Measurements from ENCODE around the gene MED4.
A peak's percentile ranks its signal among the peaks of the same experiment; 100 is the strongest.
"Not testable (repeated sequence)": the region's sequence is repeated elsewhere in the genome, so short reads cannot be mapped to it uniquely, and the experiment has no call there.

The MED4 gene

GRCh38 chr13:48094404-48094780 lies 512 bp downstream of the MED4 start:
- DNase-seq (ENCODE audit: low read depth in 3 of 3), result peak in 1 of 3 donors; percentile 6

GRCh38 chr13:48093588-48093987 lies 1.3 kb downstream of the MED4 start:
- DNase-seq (ENCODE audit: low read depth in 3 of 3), result no peak

- DNase-seq (ENCODE audit: low read depth in 3 of 3), result no peak
These were observed 8.6 kb downstream of the MED4 start for GRCh38 chr13:48086272-48086671.

GRCh38 chr13:48081739-48082138 lies 13.2 kb downstream of the MED4 start:
- no peak for DNase-seq (ENCODE audit: low read depth in 3 of 3)

- no peak for DNase-seq (ENCODE audit: low read depth in 3 of 3)
These were observed 16.6 kb downstream of the MED4 start for GRCh38 chr13:48078251-48078656.

- no peak for DNase-seq (ENCODE audit: low read depth in 3 of 3)
These were observed 20.9 kb downstream of the MED4 start for GRCh38 chr13:48074006-48074405.

- no peak for DNase-seq (ENCODE audit: low read depth in 3 of 3)
These were observed 22.1 kb downstream of the MED4 start for GRCh38 chr13:48072787-48073186.

- DNase-seq (ENCODE audit: low read depth in 3 of 3), result no peak
These were observed 22.6 kb downstream of the MED4 start for GRCh38 chr13:48072304-48072703.

GRCh38 chr13:48070942-48071341 lies 24.0 kb downstream of the MED4 start:
- DNase-seq (ENCODE audit: low read depth in 3 of 3), result no peak

- no peak for DNase-seq (ENCODE audit: low read depth in 3 of 3)
These were observed 25.3 kb downstream of the MED4 start for GRCh38 chr13:48069573-48069972.

GRCh38 chr13:48068952-48069351 lies 26.0 kb downstream of the MED4 start:
- no peak for DNase-seq (ENCODE audit: low read depth in 3 of 3)

GRCh38 chr13:48068036-48068435 lies 26.9 kb downstream of the MED4 start:
- DNase-seq (ENCODE audit: low read depth in 3 of 3), result no peak

- peak in 1 of 3 donors; percentile 8 for DNase-seq (ENCODE audit: low read depth in 3 of 3)
These were observed 28.5 kb downstream of the MED4 start for GRCh38 chr13:48066310-48066989.

GRCh38 chr13:48059951-48060350 lies 35.0 kb downstream of the MED4 start:
- not testable (repeated sequence) for DNase-seq (ENCODE audit: low read depth in 3 of 3)

- DNase-seq (ENCODE audit: low read depth in 3 of 3), result not testable (repeated sequence)
These were observed 36.4 kb downstream of the MED4 start for GRCh38 chr13:48058536-48058935.

GRCh38 chr13:48055712-48056111 lies 39.2 kb downstream of the MED4 start:
- no peak for DNase-seq (ENCODE audit: low read depth in 3 of 3)

GRCh38 chr13:48054601-48055000 lies 40.3 kb downstream of the MED4 start:
- no peak for DNase-seq (ENCODE audit: low read depth in 3 of 3)

GRCh38 chr13:48050550-48050949 lies 44.4 kb downstream of the MED4 start:
- no peak for DNase-seq (ENCODE audit: low read depth in 3 of 3)

GRCh38 chr13:48043789-48044503 lies 51.0 kb downstream of the MED4 start:
- no peak for DNase-seq (ENCODE audit: low read depth in 3 of 3)

- no peak for DNase-seq (ENCODE audit: low read depth in 3 of 3)
These were observed 52.0 kb downstream of the MED4 start for GRCh38 chr13:48042894-48043293.

GRCh38 chr13:48040896-48041295 lies 54.0 kb downstream of the MED4 start:
- no peak for DNase-seq (ENCODE audit: low read depth in 3 of 3)

- DNase-seq (ENCODE audit: low read depth in 3 of 3), result no peak
These were observed 54.9 kb downstream of the MED4 start for GRCh38 chr13:48040049-48040448.

GRCh38 chr13:48038761-48039160 lies 56.1 kb downstream of the MED4 start:
- DNase-seq (ENCODE audit: low read depth in 3 of 3), result no peak

All from stimulated activated CD4-positive, alpha-beta T cell treated with anti-CD3 and anti-CD28 coated beads, TNF-alpha, amount 100 ng/mL, for 48 hours (primary cell).